ENCODE data around the gene ZFYVE9. TPM values are rescaled to one million over a fixed set of nuclear protein-coding genes. Genes with fewer than 3 reads are reported as not detected.

Gene ZFYVE9
- total and polyA plus RNA-seq, 3 donors from 2014 or later: 31.5 to 51.3 (median 32.5) TPM

- intact Hi-C loops (cut with DNase I; ENCODE audit: low total_unique reads): no loop called here
- no peaks in the 10 kb centered on the region for H3K36me3 ChIP-seq (ENCODE audit: low read depth, missing control alignments)
- no peak for TF ChIP-seq CTCF (IDR thresholded peaks at IDR 0.05)
- TF ChIP-seq POLR2A (IDR thresholded peaks at IDR 0.05): no peak
- no peaks in the 10 kb centered on the region for H3K9me3 ChIP-seq
- DNase-seq: no peak
- 86 to 88% methylated on average over 5 of the region's 5 CpGs for WGBS, 2 donors
- no peak overlapping the region for H3K4me3 ChIP-seq
- no peaks in the 10 kb centered on the region for H3K4me1 ChIP-seq
- no peak overlapping the region for H3K27ac ChIP-seq
- H3K27me3 ChIP-seq: no peaks in the 10 kb centered on the region
These were observed 48.1 kb downstream of the ZFYVE9 start for GRCh38 chr1:52189898-52190480.

- 76 to 81% methylated on average over 4 of the region's 4 CpGs for WGBS, 2 donors
- no peak for TF ChIP-seq POLR2A (IDR thresholded peaks at IDR 0.05)
- no peak for TF ChIP-seq CTCF (IDR thresholded peaks at IDR 0.05)
- Histone ChIP-seq H3K4me1 (no peaks in the 10 kb centered on the region), H3K36me3 (ENCODE audit: low read depth, missing control alignments) (no peaks in the 10 kb centered on the region), H3K9me3 (no peaks in the 10 kb centered on the region), H3K4me3 (no peak overlapping the region), H3K27me3 (no peaks in the 10 kb centered on the region), H3K27ac (no peak overlapping the region)
- no peak for DNase-seq
- intact Hi-C loops (cut with DNase I; ENCODE audit: low total_unique reads): no loop called here
These were observed 48.8 kb downstream of the ZFYVE9 start for GRCh38 chr1:52190500-52191252.

GRCh38 chr1:52191395-52191965, 49.6 kb downstream of the ZFYVE9 start:
- Histone ChIP-seq H3K9me3 (no peaks in the 10 kb centered on the region), H3K27me3 (no peaks in the 10 kb centered on the region), H3K4me1 (no peaks in the 10 kb centered on the region), H3K27ac (no peak overlapping the region), H3K36me3 (ENCODE audit: low read depth, missing control alignments) (no peaks in the 10 kb centered on the region), H3K4me3 (no peak overlapping the region)
- DNase-seq: no peak
- TF ChIP-seq CTCF (IDR thresholded peaks at IDR 0.05) (no peak), POLR2A (IDR thresholded peaks at IDR 0.05) (no peak)
- intact Hi-C loops (cut with DNase I; ENCODE audit: low total_unique reads): no loop called here
- WGBS, 2 donors: 82 to 87% methylated on average over 2 of the region's 2 CpGs

GRCh38 chr1:52192024-52192423, 50.1 kb downstream of the ZFYVE9 start:
- Histone ChIP-seq H3K9me3 (no peaks in the 10 kb centered on the region), H3K27me3 (no peaks in the 10 kb centered on the region), H3K27ac (no peak overlapping the region), H3K4me1 (no peaks in the 10 kb centered on the region), H3K36me3 (ENCODE audit: low read depth, missing control alignments) (no peaks in the 10 kb centered on the region), H3K4me3 (no peak overlapping the region)
- intact Hi-C loops (cut with DNase I; ENCODE audit: low total_unique reads): no loop called here
- TF ChIP-seq POLR2A (IDR thresholded peaks at IDR 0.05) (no peak), CTCF (IDR thresholded peaks at IDR 0.05) (no peak)
- DNase-seq: no peak
- WGBS, 2 donors: 90 to 94% methylated on average over 2 of the region's 2 CpGs

Data from testis (tissue), 3 donors.